ENCODE measurements around the gene BOD1.

BOD1 gene

DNA sequence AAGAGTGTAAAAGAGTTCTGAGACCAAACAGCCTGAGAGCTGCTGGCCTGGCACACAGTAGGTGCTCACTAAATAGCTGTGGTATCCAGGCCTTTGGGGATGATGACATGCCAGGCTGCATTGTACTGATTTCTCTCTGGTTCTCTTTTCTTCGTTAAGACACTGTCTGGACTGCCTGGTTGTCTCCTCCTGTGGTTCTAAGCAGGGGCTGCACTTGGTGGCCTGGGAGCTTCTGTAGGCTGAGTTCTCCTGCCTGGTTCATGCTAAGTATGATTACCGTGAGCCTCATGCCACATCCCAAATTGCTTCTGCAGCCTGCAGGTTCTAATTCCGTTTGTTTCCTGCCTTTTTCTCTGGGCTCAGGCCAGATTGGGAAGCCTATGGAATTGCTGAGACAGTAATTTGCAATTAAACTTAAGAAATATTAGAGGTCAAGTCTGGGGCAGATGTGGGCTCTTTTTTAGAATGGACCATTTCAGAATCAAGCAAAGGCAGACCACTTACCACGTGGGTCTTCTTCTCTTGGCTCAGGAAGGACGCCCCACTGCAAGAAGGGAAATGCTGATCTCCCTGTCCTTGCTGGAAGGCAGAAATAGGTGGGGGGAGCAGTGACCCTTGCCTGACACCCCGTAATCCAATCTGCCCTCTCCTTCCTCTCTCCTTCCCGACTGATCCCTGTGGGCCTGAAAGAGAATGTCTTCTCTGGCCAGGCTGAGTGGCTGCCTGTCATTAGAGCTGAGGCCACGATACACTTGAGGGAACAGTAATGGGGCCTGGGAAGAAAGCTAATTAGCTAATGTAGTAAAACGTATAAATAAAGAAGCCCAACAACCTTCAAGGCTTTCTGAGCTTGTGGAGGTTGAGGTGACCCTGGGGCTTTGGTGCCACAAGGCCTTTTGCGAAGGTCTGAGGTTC lies 21.9 kb upstream of the BOD1 start:
- DNase-seq: no peak

DNA sequence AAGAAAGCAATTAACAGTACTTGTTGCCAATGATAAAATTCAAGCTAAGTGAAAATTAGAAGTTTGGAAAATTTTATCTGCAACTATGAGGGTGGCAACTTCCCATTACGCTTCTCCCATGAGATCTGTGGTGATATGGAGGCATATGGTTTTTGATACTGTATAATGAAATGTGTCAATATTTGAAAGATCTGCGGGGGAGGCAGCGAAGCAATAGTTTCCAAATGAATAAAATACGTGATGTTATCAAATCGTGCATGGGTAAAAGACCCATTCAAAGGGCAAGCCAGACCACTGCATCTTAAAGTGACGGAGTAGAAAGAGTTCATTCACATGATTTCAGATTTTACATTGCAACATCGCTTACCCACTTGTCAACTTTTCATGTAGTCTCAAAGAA lies 20.9 kb upstream of the BOD1 start:
- no peak for DNase-seq

DNA sequence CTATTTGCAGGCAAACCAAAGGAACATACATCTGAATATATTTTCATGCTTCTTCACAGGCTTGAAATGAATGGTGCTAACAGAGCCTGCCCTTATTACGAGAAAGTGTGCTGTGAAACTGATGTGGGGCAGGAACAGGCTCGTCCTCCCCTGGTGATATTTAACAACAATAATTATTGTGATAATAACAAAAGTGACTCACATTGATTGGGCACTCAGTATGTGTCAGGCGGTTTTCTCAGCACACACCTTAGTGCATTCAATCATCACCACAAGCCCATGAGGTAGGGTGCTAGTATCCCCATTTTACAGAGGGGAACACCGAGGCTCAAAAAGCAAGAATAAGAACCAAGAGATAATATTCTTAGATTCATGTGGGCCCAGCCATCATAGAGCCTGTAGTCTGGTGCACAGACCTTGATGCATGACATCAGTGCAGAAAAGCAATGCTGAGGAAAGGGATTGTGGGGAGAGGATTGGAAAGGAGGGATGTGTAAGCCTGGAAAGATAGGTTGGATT lies 18.1 kb upstream of the BOD1 start:
- no peak for DNase-seq

DNA sequence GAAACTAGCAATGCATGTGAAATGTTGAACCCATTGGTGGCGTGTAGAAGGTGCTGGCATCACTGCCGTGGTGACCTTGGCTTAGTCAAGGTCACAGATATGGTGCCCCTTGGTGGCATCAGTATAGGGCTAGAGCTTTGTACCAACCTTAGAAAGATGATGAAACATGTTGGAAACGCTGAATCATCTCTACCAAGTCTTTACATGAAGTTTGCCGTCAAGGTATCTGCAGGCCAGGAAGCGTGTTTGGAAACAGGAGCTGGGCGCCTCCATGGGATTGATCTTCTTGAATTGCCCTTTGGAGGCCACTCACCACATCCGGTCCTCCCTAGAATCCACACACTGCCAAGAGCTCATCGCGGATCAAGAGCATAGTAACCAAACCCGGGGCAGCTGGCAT lies 16.9 kb upstream of the BOD1 start:
- DNase-seq: no peak

DNA sequence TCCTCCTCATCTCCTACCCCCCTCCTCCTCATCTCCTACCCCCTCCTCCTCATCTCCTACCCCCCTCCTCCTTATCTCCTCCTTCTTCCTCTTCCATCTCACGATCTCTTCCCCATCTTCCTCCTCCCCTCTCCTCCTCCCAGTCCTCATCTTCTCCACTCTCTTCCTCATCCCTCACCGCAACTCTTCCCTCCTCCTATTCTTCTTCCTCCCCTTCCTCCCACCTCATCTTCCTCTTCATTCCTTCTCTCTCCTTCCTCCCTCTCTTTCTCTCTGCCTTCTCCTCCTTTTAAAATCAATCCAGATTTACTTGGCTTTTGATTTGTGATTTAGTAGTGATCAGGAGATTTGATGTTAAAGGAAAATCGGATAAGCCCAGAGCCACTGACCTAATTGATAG lies 15.0 kb upstream of the BOD1 start:
- no peak for DNase-seq

DNA sequence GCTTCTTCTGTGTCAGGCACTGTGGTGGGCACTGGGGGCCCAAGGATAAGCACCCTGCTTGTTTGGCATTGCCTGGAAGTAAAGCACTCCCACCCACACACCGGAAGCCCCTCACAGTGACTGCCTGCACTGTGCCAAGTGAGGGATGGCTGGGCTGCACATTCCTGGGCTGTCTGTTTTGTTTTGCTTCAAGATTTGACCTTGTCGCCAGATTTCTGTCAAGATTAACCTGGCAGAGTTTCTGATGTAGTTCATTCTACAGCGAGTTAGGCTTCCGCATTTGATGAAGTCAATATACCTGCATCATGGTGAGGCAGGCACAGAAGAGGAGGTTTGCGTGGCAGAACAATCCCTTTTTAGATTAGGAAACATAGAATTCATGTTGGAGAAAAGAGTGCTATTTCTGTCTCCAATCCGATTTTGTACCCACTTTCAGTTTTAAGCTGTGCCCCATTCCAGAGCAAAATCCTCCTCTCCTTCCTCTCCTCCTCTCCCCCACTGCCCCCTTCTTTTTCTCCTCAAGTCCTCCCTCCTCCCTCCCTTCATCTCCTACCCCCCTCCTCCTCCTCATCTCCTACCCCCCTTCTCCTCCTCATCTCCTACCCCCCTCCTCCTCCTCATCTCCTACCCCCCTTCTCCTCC lies 14.4 kb upstream of the BOD1 start:
- DNase-seq: no peak

DNA sequence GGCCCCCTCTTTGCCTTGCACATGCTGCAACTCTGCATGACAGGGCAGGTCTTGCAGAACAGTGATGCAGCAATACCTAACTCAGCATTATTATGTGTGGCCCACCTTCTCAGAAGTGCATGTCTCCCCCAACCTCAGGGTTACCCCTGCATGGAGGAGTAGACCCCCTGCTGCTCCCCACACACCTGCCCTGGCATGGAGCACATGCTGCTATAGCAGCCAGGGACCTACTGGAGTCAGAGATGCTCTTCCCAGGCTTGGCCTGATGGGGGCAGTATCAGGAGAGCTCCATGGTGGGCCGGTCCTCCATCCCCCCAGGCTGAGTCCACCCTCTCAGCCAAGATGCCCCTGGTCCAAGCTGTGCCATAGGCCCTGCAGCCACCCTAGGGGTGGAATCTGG lies 13.2 kb upstream of the BOD1 start:
- no peak for DNase-seq

DNA sequence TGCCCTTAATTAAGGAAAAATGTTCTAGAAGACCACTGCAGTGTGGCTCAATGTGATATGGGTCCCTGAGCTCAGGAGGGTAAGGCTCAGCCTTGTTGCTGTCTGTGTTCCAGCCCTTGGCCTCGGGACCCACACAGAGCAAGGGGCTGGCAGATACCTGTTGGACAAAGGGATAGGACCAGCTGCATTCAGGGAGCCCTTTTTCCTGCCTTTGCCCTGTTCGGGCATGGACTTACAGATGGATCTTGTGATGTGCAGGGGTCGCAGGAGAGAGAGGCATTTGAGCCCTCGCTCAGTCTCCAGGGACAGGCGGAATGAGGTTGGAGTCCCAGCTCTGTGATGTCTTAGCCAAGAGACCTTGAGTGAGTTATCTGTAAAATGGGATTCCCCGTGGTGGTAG lies 12.1 kb upstream of the BOD1 start:
- DNase-seq: no peak

DNA sequence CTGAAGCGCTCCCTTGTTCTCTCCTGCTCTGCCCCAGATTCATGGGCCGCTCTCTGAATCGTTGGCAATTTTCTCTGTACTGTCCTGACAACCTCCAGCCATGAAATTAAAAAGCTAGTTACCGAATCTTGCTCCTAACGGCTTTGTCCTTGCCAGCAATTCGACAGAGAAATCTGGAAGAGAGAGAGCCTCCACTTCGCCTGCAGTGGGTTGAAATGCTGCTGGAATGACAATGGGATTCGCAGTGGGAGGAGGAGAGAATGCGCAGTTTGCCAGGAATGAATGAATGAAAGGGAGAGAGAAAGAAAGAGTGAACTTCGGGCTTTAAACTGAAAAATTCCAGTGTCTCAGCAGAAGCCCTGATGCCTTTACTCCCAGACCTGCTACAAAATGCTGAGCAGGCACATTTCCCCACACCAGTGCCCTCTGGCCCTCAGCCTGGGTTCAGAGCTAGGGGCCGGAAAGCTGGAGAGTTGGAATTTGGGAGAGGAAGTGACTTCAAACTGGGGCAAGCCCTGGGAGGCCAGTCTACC lies 11.5 kb upstream of the BOD1 start:
- DNase-seq: no peak

DNA sequence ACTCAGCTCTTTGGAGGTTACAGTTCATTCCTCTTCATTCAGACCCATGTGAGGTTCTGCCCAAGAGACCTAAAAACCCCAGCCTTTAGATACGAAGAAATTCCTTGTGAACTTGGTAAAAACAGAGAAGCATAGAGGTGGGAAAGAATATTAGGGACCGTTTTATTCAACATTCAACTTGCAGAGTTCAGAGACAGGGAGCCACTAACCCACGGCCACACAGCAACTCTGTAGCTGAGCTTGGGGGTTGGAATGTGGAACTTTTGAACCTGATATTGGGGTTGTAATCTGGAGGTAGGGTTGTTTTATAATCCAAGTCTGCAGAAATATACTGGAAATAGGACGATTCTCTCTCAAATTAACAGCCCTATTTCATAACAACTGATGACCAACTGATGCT lies 10.8 kb upstream of the BOD1 start:
- DNase-seq: no peak

DNA sequence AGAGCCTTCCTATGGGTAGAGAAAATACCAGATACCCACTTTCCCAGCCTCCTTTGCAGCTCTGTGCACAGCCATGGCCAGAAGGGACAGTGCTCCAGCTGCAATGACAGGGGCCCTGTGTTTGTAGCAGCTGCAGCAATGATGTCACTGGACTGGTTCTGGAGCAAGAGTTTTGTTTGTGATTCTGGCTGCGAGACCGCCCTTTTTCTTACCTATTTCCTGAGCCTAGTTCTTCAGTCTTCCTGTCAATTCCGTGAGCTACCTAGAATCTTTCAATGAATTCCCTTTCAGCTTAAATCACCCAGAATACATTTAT lies 10.0 kb upstream of the BOD1 start:
- no peak for DNase-seq

DNA sequence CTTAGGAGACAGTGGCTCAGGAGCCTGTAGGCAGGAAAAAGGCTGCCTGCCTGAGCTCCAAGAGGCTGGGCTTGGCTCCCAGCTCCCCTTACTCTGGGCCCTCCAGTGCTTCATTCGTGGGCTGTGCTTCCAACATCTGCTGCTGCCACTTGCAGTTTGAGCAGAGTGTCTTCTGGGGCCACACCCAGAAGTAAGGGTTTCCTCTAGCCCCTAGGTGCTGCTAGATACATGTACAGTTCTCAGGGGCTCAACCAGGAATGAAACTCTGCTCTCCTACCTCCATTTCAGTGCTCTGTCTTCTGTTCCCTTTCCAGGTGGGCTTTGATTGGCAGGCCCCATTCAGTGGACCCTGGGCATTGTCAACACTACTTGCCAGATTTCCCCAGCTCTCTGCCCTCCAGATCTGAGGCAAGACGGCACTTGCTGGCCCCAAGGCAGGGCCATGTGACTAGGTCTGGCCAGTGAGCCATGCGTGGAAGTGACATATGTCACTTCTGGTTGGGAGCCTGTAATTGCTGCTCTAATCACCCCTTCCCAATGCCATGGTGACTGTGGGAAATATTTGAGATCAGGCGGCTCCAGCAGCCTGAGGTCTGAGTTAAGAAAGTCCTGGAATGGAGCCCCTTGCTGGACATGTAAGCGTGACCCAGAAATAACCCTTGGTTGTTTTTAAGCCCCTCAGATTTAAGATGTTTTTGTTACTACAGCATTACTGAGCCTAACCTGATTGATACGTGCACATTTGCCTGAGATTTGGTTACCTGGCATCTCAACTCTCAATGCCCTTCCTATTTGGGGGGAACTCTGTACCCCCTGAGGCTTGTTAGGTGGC lies 9.4 kb upstream of the BOD1 start:
- DNase-seq: no peak

DNA sequence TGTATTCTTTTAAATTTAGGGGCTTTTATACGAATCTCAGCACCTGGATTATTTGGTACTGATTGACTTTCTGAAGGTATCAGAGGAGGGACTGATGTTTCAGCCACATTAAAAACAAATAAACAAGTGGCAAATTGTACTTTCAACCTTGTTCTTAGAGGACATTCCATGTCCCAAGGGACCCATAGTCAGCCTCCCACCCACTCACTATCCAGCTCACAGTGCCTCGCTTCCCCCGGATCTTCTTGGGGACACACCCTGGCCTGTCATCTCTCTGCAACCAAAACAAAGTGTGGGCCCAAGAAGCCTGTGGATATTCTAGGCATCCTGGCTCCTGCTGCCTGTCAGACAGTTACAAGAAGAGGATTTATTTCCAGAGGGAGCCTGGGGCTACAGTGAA lies 8.8 kb upstream of the BOD1 start:
- DNase-seq: no peak

DNA sequence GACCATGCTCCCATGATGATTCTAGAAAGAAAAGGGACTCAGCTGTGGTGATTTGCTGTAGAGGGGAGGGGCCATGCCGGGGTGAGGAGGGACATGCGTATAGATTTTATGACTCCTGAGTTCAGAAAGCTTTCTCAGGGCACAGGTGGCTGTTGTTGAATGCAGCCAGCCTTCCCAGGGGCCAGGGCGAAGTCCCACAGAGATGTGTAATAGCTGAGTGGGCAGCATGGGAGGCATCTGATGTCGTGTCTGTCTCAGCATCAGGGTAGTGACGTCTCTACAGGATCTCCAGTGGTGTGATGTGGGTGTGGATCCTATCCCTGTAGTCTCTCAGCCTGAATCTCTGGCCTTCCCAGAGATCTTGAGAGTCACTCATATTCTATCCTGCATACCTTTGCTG lies 7.8 kb upstream of the BOD1 start:
- no peak for DNase-seq

DNA sequence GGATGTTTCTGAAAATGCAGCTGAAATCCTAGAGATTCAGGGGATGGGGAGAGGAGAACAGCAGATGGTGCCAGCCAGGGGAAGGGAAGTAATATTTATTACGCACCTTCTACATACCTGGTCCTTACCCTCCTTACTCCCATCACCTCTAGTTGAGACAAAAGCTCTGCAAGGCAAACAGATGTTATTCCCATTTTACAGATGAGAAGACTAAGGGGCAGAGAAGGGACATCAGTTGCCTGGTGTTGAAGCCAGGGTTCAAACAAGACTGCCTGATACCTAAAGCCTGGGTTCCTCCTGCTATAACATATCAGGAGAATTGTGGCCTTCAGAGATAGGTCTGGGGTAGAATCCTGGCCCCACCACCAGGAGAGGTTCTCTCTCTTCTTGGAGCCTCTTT lies 7.3 kb upstream of the BOD1 start:
- DNase-seq: no peak

DNA sequence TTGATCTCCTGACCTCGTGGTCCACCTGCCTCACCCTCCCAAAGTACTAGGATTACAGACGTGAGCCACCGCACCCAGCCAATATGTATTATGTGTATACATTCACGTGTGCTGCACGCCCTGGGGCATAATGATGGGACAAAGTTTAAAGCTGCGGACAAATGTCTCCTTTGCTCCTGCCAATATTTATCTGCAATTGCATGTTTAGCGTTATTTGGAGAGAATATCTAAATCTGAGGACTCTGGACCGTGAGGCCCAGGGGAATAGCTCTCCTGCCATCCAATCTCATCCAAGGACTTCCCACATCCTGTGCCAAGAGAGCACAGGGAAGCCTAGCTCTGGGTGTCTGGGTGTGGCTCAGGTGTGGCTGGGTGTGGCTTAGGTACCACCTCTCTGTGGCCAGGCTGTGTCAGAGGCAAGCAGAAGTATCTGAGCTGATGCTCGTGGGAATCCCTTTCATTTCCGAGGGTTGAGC lies 6.9 kb upstream of the BOD1 start:
- no peak for DNase-seq

DNA sequence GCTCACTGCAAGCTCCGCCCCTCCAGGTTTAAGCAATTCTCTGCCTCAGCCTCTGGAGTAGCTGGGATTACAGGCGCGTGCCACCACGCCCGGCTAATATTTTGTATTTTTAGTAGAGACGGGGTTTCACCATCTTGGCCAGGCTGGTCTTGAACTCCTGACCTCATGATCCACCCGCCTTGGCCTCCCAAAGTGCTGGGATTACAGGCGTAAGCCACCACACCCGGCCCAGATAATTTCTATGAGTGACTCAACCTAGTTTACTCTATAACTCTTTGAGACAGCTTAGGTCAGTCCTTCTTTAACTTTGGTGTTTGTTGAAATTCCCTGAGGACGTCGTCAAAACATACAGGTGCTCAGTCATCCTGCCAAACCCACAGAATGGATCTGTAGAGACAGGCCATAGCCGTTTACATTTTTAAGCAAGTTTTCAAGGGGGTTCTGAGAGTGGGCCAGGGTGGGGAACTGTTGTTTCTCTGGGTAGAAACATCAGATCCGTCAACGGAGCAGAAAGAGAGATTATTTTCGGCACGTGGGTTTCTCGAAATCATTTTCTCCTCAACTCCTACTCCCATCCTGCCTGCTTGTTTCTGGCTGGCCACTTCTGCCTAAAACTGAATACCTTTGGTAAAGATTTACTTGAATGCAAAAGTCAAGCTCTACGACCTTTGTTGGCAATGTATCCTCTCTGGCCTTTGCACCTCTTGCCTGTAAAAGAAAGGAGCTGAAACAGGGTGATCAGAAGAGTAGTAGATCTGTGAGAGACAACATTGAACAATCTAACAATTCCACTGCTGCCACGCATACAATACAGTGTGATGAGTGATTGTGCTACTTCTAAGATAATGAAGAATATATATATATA lies 6.0 kb upstream of the BOD1 start:
- DNase-seq: no peak

DNA sequence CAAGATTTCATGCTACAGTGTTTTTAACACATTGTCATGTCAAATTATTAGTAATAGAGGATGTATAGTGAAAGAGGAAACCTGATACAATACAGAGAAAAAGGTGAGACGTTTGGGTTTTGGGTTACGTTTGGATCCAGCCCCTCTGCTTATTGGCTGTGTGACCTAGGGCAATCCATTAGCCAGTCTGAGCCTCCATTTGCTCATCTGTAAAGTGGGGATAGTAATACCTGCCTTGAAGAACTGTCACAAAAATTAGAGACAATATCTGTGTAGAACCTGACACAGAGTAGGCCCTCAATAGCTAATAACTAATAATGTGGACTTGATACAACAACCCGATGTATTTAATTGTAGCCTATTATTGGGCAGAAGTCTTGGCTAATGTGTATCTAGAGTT lies 4.3 kb upstream of the BOD1 start:
- DNase-seq: no peak

DNA sequence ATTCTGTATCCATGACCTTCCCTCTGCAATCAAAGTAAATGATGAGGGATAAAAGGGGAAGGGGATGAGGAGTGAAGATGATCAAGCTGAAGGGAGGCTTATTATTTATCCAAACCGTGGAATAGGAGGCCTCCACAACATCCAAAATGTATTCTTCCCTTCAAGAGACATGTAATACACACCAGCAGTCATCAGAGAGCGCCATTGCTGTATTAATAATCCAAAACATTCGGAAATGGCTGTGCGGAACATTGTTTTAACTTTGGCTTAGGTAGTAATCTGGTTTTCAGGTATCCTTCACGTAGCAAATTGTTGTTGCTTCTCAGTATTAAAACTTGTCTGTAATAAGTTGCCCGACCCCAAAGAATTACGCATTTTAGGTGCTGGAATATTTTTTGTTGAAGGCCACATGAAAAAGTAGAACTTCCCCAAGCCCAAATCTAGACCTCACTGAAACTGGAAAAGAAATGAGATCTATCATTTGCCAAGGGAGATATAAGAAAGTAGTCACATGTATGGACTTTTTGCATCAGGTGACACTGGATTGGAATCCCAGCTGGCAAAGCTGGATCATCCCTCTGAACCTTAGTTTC lies 2.6 kb upstream of the BOD1 start:
- peak; percentile 13 to 18 for DNase-seq

DNA sequence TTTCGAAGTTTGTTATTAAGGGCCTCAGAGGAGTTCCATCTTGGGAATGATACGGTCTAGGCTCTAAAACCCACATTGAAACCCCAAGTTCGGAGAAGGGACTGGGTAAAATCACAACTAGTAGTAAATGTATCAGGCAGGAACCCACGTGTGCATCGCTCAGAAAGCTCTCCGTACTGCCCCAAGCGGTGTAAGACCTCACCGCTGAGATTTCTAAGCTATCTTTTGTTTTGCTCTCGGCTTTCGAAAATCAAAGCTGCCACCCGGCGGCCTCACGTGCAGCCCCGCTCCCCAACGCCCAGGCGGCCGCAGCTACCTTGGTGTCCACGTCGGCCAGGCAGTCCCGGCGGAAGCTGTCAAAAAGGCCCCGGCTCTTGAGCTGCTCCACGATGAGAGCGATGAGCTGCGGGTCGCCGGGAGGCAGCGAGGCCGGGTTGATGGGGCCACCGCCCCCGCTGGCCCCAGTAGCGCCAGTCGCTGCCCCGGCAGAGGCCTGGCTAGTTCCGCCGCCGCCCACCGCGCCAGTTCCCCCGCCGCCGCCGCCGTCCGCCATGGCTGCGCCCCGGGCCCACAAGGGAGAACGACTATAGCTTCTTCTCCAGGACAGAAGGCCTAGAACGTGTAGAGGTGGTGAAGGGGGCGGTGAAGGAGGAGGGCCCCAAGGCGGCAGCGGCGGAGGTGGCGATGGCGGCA lies 420 bp downstream of the BOD1 start:
- DNase-seq: peak; percentile 61 to 66

DNA sequence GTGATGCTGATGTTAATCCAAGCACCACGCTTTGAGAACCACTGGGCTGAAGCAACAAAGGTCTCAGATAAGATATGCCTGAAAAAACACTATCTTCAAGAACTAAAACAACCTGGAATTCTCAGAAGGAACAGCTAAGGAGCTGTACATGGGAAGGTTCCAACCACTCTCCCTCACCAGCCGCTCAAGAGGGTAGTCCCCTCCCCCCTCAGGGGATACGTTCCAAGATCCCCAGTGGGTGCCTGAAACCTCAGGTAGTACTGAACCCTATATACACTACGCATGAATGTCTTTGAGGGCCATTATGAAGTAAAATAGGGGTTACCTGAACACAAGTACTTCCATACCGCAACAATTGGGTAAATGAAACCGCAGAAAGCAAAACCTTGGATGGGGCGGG lies 1.9 kb downstream of the BOD1 start:
- no peak for DNase-seq
